SK-N-SH treated with all-trans-retinoic acid at 6 μM for 48 hours (cell line): ENCODE measurements around the gene REPIN1.

Experiments
- ATAC-seq: fragments of 200-7000 bp; cut with Tn5 transposase; 3 replicates; pipeline ENCODE4 v1.9.1; 2020; ENCODE audit warnings: mild to moderate bottlenecking, moderate library complexity
- ARNTL ChIP-seq: fragments of 450-650 bp; formaldehyde crosslinking; IDR thresholded peaks from 2 replicates; pipeline ENCODE4 v1.5.0; 2020; ENCODE audit warnings: low read depth, mild to moderate bottlenecking, moderate library complexity, borderline replicate concordance
- BACH2 ChIP-seq: fragments of 250-450 bp; sonication (Bioruptor Pico); IDR thresholded peaks from 2 replicates; pipeline ENCODE4 v1.9.0; 2021; ENCODE audit warnings: mild to moderate bottlenecking, borderline replicate concordance
- CSDC2 ChIP-seq: fragments of 250-450 bp; sonication (Bioruptor Pico); IDR thresholded peaks from 2 replicates; pipeline ENCODE4 v1.5.0; 2020; ENCODE audit warnings: mild to moderate bottlenecking, moderate library complexity
- CSRNP3 ChIP-seq: fragments of 250-450 bp; sonication (Bioruptor Pico); IDR thresholded peaks from 2 replicates; pipeline ENCODE4 v1.5.1; 2021; ENCODE audit warnings: mild to moderate bottlenecking, moderate library complexity
- ESRRG ChIP-seq: fragments of 250-450 bp; sonication (Bioruptor Pico); IDR thresholded peaks from 2 replicates; pipeline ENCODE4 v1.6.1; 2021; ENCODE audit warnings: mild to moderate bottlenecking
- GLIS3 ChIP-seq: fragments of 250-450 bp; sonication (Bioruptor Pico); IDR thresholded peaks from 2 replicates; pipeline ENCODE4 v1.5.0; 2020; ENCODE audit warnings: mild to moderate bottlenecking, moderate library complexity
- ISL1 ChIP-seq: fragments of 250-450 bp; sonication (Bioruptor Pico); IDR thresholded peaks from 2 replicates; pipeline ENCODE4 v2.1.2; 2022; ENCODE audit warnings: mild to moderate bottlenecking, moderate library complexity
- OSR1 ChIP-seq: fragments of 250-450 bp; sonication (Bioruptor Pico); IDR thresholded peaks from 2 replicates; pipeline ENCODE4 v1.8.0; 2022; ENCODE audit warnings: moderate library complexity, mild to moderate bottlenecking, inconsistent platforms
- POU6F1 ChIP-seq: fragments of 250-450 bp; sonication (Bioruptor Pico); IDR thresholded peaks from 2 replicates; pipeline ENCODE4 v1.8.0; 2021; ENCODE audit warnings: low read depth, mild to moderate bottlenecking, moderate library complexity, borderline replicate concordance
- PPARA ChIP-seq: fragments of 250-450 bp; sonication (Bioruptor Pico); IDR thresholded peaks from 2 replicates; pipeline ENCODE4 v1.5.0; 2020; ENCODE audit warnings: mild to moderate bottlenecking, borderline replicate concordance
- RARB ChIP-seq: fragments of 250-450 bp; sonication (Bioruptor Pico); IDR thresholded peaks from 2 replicates; pipeline ENCODE4 v1.8.0; 2021; ENCODE audit warnings: mild to moderate bottlenecking, moderate library complexity
- SNAI2 ChIP-seq: fragments of 250-450 bp; sonication (Bioruptor Pico); IDR thresholded peaks from 2 replicates; pipeline ENCODE4 v1.5.0; 2020; ENCODE audit warnings: mild to moderate bottlenecking, moderate library complexity
- TCF4 ChIP-seq: fragments of 250-450 bp; sonication (Bioruptor Pico); IDR thresholded peaks from 2 replicates; pipeline ENCODE4 v1.8.0; 2021; ENCODE audit warnings: mild to moderate bottlenecking, moderate library complexity, borderline replicate concordance
- TOX ChIP-seq: fragments of 250-450 bp; sonication (Bioruptor Pico); IDR thresholded peaks from 2 replicates; pipeline ENCODE4 v1.8.0; 2021; ENCODE audit warnings: mild to moderate bottlenecking, moderate library complexity, borderline replicate concordance
- TSHZ2 ChIP-seq: fragments of 250-450 bp; sonication (Bioruptor Pico); IDR thresholded peaks from 2 replicates; pipeline ENCODE4 v1.5.0; 2020; ENCODE audit warnings: mild to moderate bottlenecking, moderate library complexity
- ZC3H10 ChIP-seq: fragments of 250-450 bp; sonication (Bioruptor Pico); IDR thresholded peaks from 2 replicates; pipeline ENCODE4 v1.5.1; 2021; ENCODE audit warnings: mild to moderate bottlenecking, moderate library complexity
- ZFP3 ChIP-seq: fragments of 250-450 bp; sonication (Bioruptor Pico); IDR thresholded peaks from 2 replicates; pipeline ENCODE4 v1.5.0; 2020; ENCODE audit warnings: mild to moderate bottlenecking, moderate library complexity
- ZFP30 ChIP-seq: fragments of 450-650 bp; formaldehyde crosslinking; IDR thresholded peaks from 2 replicates; pipeline ENCODE4 v1.5.0; 2022; ENCODE audit warnings: mild to moderate bottlenecking, moderate library complexity
- ZNF565 ChIP-seq: fragments of 450-650 bp; formaldehyde crosslinking; conservative IDR thresholded peaks from 2 replicates; pipeline ENCODE4 v1.5.0; 2020; ENCODE audit warnings: low read depth, mild to moderate bottlenecking, moderate library complexity
- ZNF70 ChIP-seq: fragments of 450-650 bp; formaldehyde crosslinking; IDR thresholded peaks from 2 replicates; pipeline ENCODE4 v1.5.0; 2020; ENCODE audit warnings: mild to moderate bottlenecking, moderate library complexity
- ZNF8 ChIP-seq: fragments of 450-650 bp; formaldehyde crosslinking; IDR thresholded peaks from 2 replicates; pipeline ENCODE4 v1.5.0; 2020; ENCODE audit warnings: mild to moderate bottlenecking, moderate library complexity

Gene REPIN1

GRCh38 chr7:150358433-150358832 is 10.2 kb upstream of the REPIN1 start:
- TF ChIP-seq PPARA (CRISPR knock-in tag) = no peak
- ATAC-seq = no peak

GRCh38 chr7:150358988-150359621 is 9.5 kb upstream of the REPIN1 start:
- no peak for ATAC-seq
- TF ChIP-seq POU6F1 (CRISPR knock-in tag) (no peak), CSRNP3 (CRISPR knock-in tag) (no peak), SNAI2 (CRISPR knock-in tag) (no peak)

- ATAC-seq = no peak
- TF ChIP-seq POU6F1 (CRISPR knock-in tag) (no peak), ESRRG (CRISPR knock-in tag) (no peak), BACH2 (CRISPR knock-in tag) (no peak), ZNF8 (no peak), ZFP30 (no peak), ZC3H10 (CRISPR knock-in tag) (no peak), ZFP3 (CRISPR knock-in tag) (no peak), ZNF565 (CRISPR knock-in tag) (no peak)
Observed at GRCh38 chr7:150359622-150360362, 8.8 kb upstream of the REPIN1 start.

GRCh38 chr7:150360363-150361058 is 8.1 kb upstream of the REPIN1 start:
- no peak for ATAC-seq
- no peak for TF ChIP-seq ARNTL (CRISPR knock-in tag)
- TF ChIP-seq ZNF70 = no peak
- TF ChIP-seq TOX (CRISPR knock-in tag) = no peak
- TF ChIP-seq ZNF8 = no peak
- no peak for TF ChIP-seq RARB (CRISPR knock-in tag)
- no peak for TF ChIP-seq POU6F1 (CRISPR knock-in tag)
- TF ChIP-seq OSR1 (CRISPR knock-in tag) = no peak
- no peak for TF ChIP-seq ZFP3 (CRISPR knock-in tag)
- no peak for TF ChIP-seq ISL1 (CRISPR knock-in tag)
- no peak for TF ChIP-seq BACH2 (CRISPR knock-in tag)
- no peak for TF ChIP-seq CSDC2
- no peak for TF ChIP-seq TCF4 (CRISPR knock-in tag)
- no peak for TF ChIP-seq ZFP30
- TF ChIP-seq ESRRG (CRISPR knock-in tag) = no peak
- TF ChIP-seq PPARA (CRISPR knock-in tag) = no peak

- ATAC-seq = no peak
- TF ChIP-seq TSHZ2 (CRISPR knock-in tag) (no peak), GLIS3 (no peak), CSRNP3 (CRISPR knock-in tag) (no peak), ZFP3 (CRISPR knock-in tag) (no peak), ZFP30 (no peak), TOX (CRISPR knock-in tag) (no peak), SNAI2 (CRISPR knock-in tag) (no peak), PPARA (CRISPR knock-in tag) (no peak)
Observed at GRCh38 chr7:150361402-150361801, 7.2 kb upstream of the REPIN1 start.
